IMR-90 (cell line): ENCODE data around the gene NXPH4. TPM values are rescaled to one million over a fixed set of nuclear protein-coding genes. Genes with fewer than 3 reads are reported as not detected.

Experiments
- ATAC-seq: fragments of 200-7000 bp; cut with Tn5 transposase; 2 replicates; pipeline ENCODE4 v1.9.1; 2020; ENCODE audit warnings: low read depth, mild to moderate bottlenecking, moderate library complexity
- BruUV-seq: library from RNA; stranded (reverse); fragments of 400-500 nt; replicated peaks from 2 replicates; lab custom pipeline; 2021; lab: Mats Ljungman, UMichigan
- CTCF ChIA-PET: fragments of 300-600 bp; formaldehyde crosslinking; extraction: SDS; loops from one replicate; lab custom pipeline; 2021; ENCODE audit warnings: antibody characterized with exemption; lab: Yijun Ruan, JAX
- POLR2A ChIA-PET: fragments of 300-600 bp; sonication (Branson Sonifier 250); formaldehyde crosslinking; loops from one replicate; lab custom pipeline; 2022; ENCODE audit warnings: antibody characterized with exemption; ENCODE audit not compliant: unreplicated experiment; lab: Charles Lee
- DNase-seq: peaks from one replicate; pipeline ENCODE4 v3.0.0; 2013
- H2AFZ ChIP-seq: replicated peaks from 2 replicates; pipeline ENCODE3; 2013; ENCODE audit warnings: low read length, mild to moderate bottlenecking; ENCODE audit not compliant: poor library complexity
- H2AK5ac ChIP-seq: 2 replicates; pipeline ENCODE4 v1.6.1; 2013; ENCODE audit warnings: low read depth, low read length, inconsistent platforms
- H2AK9ac ChIP-seq: replicated peaks from 2 replicates; pipeline ENCODE3; 2013; ENCODE audit warnings: mild to moderate bottlenecking, low read depth, low read length, moderate library complexity; ENCODE audit not compliant: poor library complexity
- H2BK120ac ChIP-seq: 2 replicates; pipeline ENCODE4 v1.6.1; 2013; ENCODE audit warnings: low read depth, low read length, inconsistent platforms
- H2BK15ac ChIP-seq: 3 replicates; pipeline ENCODE4 v1.6.1; 2013; ENCODE audit warnings: low read depth, low read length, inconsistent platforms
- H2BK20ac ChIP-seq: 2 replicates; pipeline ENCODE4 v1.6.1; 2013; ENCODE audit warnings: low read depth, mild to moderate bottlenecking, inconsistent platforms, low read length, moderate library complexity
- H2BK5ac ChIP-seq: 2 replicates; pipeline ENCODE4 v1.6.1; 2013; ENCODE audit warnings: mild to moderate bottlenecking, low read depth, low read length, inconsistent platforms; ENCODE audit not compliant: poor library complexity, severe bottlenecking
- H3K14ac ChIP-seq: replicated peaks from 2 replicates; pipeline ENCODE4 v1.6.1; 2013; ENCODE audit warnings: low read depth, low read length, inconsistent platforms
- H3K18ac ChIP-seq: 2 replicates; pipeline ENCODE4 v1.6.1; 2013; ENCODE audit warnings: low read depth, low read length, control low read depth
- H3K23ac ChIP-seq: 2 replicates; pipeline ENCODE4 v1.6.1; 2013; ENCODE audit warnings: low read depth, low read length, inconsistent platforms
- H3K27ac ChIP-seq: 2 replicates; pipeline ENCODE4 v1.5.1; 2013; ENCODE audit warnings: mild to moderate bottlenecking, control low read depth, low read length; ENCODE audit not compliant: insufficient read depth
- H3K27me3 ChIP-seq: 2 replicates; pipeline ENCODE4 v1.6.1; 2013; ENCODE audit warnings: low read length; ENCODE audit not compliant: control insufficient read depth, insufficient read depth
- H3K36me3 ChIP-seq: 2 replicates; pipeline ENCODE4 v1.6.1; 2013; ENCODE audit warnings: low read length, mixed read lengths; ENCODE audit not compliant: control insufficient read depth, insufficient read depth
- H3K4ac ChIP-seq: 2 replicates; pipeline ENCODE4 v1.6.1; 2013; ENCODE audit warnings: low read depth, low read length, inconsistent platforms
- H3K4me1 ChIP-seq: 2 replicates; pipeline ENCODE4 v1.6.1; 2013; ENCODE audit warnings: low read length, mixed read lengths; ENCODE audit not compliant: control insufficient read depth, insufficient read depth
- H3K4me2 ChIP-seq: 2 replicates; pipeline ENCODE4 v1.6.1; 2013; ENCODE audit warnings: low read depth, mild to moderate bottlenecking, control low read depth, low read length, moderate library complexity
- H3K4me3 ChIP-seq: 2 replicates; pipeline ENCODE4 v1.5.1; 2013; ENCODE audit warnings: low read depth, mild to moderate bottlenecking, control low read depth, low read length, moderate library complexity; ENCODE audit not compliant: insufficient read depth
- H3K56ac ChIP-seq: 2 replicates; pipeline ENCODE4 v1.6.1; 2013; ENCODE audit warnings: low read length, inconsistent platforms; ENCODE audit not compliant: insufficient read depth; ENCODE audit errors: extremely low read depth
- H3K79me1 ChIP-seq, 2 experiments: 2 replicates each; pipeline ENCODE4 v1.6.1; 2013; ENCODE audit warnings: low read length in 2 of 2, inconsistent platforms in 1 of 2, low read depth in 1 of 2
- H3K9ac ChIP-seq: 2 replicates; pipeline ENCODE4 v1.6.1; 2013; ENCODE audit warnings: low read depth, low read length, control low read depth
- H3K9me1 ChIP-seq: 2 replicates; pipeline ENCODE4 v1.6.1; 2013; ENCODE audit warnings: low read length, inconsistent platforms; ENCODE audit not compliant: insufficient read depth
- H3K9me3 ChIP-seq: 2 replicates; pipeline ENCODE4 v1.6.1; 2013; ENCODE audit warnings: low read length; ENCODE audit not compliant: control insufficient read depth, insufficient read depth
- H4K20me1 ChIP-seq: 2 replicates; pipeline ENCODE4 v1.6.1; 2013; ENCODE audit warnings: low read length, inconsistent platforms; ENCODE audit not compliant: insufficient read depth
- H4K5ac ChIP-seq: 2 replicates; pipeline ENCODE4 v1.6.1; 2013; ENCODE audit warnings: mild to moderate bottlenecking, low read depth, low read length, control low read depth
- H4K8ac ChIP-seq, 2 experiments: 2 replicates each; pipeline ENCODE4 v1.6.1; 2013; ENCODE audit warnings: low read depth in 2 of 2, low read length in 2 of 2, control low read depth in 1 of 2, inconsistent platforms in 1 of 2
- H4K91ac ChIP-seq: 2 replicates; pipeline ENCODE4 v1.6.1; 2013; ENCODE audit warnings: low read depth, low read length, inconsistent platforms; ENCODE audit not compliant: insufficient read depth
- RAD21 ChIP-seq: IDR thresholded peaks from 2 replicates; pipeline ENCODE4 v1.6.1; 2012; ENCODE audit warnings: low read length, improper control_type of control experiment
- RCOR1 ChIP-seq: IDR thresholded peaks from 2 replicates; pipeline ENCODE4 v1.6.1; 2012; ENCODE audit warnings: mild to moderate bottlenecking, low read length, improper control_type of control experiment; ENCODE audit not compliant: insufficient replicate concordance
- SMC3 ChIP-seq: fragments of 150-350 bp; IDR thresholded peaks from 2 replicates; pipeline ENCODE4 v1.6.1; 2016; ENCODE audit warnings: low read depth, mild to moderate bottlenecking, antibody characterized with exemption, low read length, moderate library complexity
- USF2 ChIP-seq: fragments of 150-350 bp; IDR thresholded peaks from 2 replicates; pipeline ENCODE4 v1.6.1; 2017; ENCODE audit warnings: mild to moderate bottlenecking, antibody characterized with exemption, low read length, low read depth
- WGBS, 2 experiments: methylation state at CpG; one replicate each; pipeline versions ENCODE4 v1.1.5 to v1.1.7; 2013; ENCODE audit warnings: missing lambda C conversion rate in 2 of 2; ENCODE audit not compliant: insufficient read length in 1 of 2; ENCODE audit errors: extremely low coverage in 2 of 2; 5-methylcytosine and 5-hydroxymethylcytosine counted together
- dilution Hi-C: fragments of 300-500 bp; cut with HindIII; formaldehyde crosslinking; loops from one replicate; pipeline ENCODE4 v1.14.3; 2018; ENCODE audit warnings: low sequenced_read_pairs; ENCODE audit not compliant: unreplicated experiment
- in situ Hi-C: fragments of 300-500 bp; cut with MboI; formaldehyde crosslinking; loops from 3 replicates; pipeline ENCODE4 v1.14.3; 2019; ENCODE audit warnings: low sequenced_read_pairs, inconsistent platforms, mixed read lengths
- intact Hi-C: fragments of 100-400 bp; cut with micrococcal nuclease; formaldehyde crosslinking; loops from 2 replicates; pipeline ENCODE4 v1.10.0; 2022
- polyA plus RNA-seq, 3 experiments: library from polyadenylated mRNA; depleted of rRNA; stranded (reverse); fragments of >200 nt; gene quantifications; 2 replicates each; pipeline ENCODE4 v1.2.3, GENCODE V29; 2012; ENCODE audit warnings: low replicate concordance in 1 of 3
- total RNA-seq: library from RNA; depleted of rRNA; stranded (reverse); fragments of >200 nt; gene quantifications from 2 replicates; pipeline ENCODE4 v1.2.3, GENCODE V29; 2012
- TF ChIP-seq, protein P1 (sequence below): fragments of 150-350 bp; IDR thresholded peaks from 2 replicates; pipeline ENCODE4 v1.6.1; 2016; ENCODE audit warnings: low read depth, mild to moderate bottlenecking, low read length, moderate library complexity, borderline replicate concordance
- TF ChIP-seq, protein P2 (sequence below): conservative IDR thresholded peaks from 2 replicates; pipeline ENCODE4 v1.5.1; 2012; ENCODE audit warnings: mild to moderate bottlenecking, low read depth, low read length, improper control_type of control experiment

NXPH4 gene
- total and polyA plus RNA-seq, 2 of the 4 experiments (the other 2 are of a cell fraction): 0.36 to 3.8 TPM

- Histone ChIP-seq H2AK5ac (0 out of 2 replicates have a peak overlapping the region, but pooled peaks have one; percentile 43), H3K18ac (no peak overlapping the region), H3K27ac (no peak overlapping the region), H3K27me3 (no peaks in the 10 kb centered on the region), H3K4me2 (no peak overlapping the region), H3K4me3 (no peak overlapping the region), H4K8ac (no peak overlapping the region), H3K9me1 (no peaks in the 10 kb centered on the region), H3K23ac (no peak overlapping the region), H2AK9ac (peak overlapping the region; percentile 5), H3K9me3 (no peaks in the 10 kb centered on the region), H3K9ac (no peak overlapping the region), H3K4ac (no peak overlapping the region), H2AFZ (peak overlapping the region; percentile 51), H2BK20ac (no peak overlapping the region), H3K36me3 (peaks cover 93% of the 10 kb centered on the region), H2BK15ac (no peak overlapping the region), H4K5ac (no peak overlapping the region), H3K79me1 (peaks cover 8 to 43% of the 10 kb centered on the region in 2 experiments), H3K14ac (no peak overlapping the region), H2BK5ac (no peak overlapping the region), H3K4me1 (no peaks in the 10 kb centered on the region), H2BK120ac (no peak overlapping the region), H4K91ac (no peak overlapping the region), H4K20me1 (peaks cover 32% of the 10 kb centered on the region), H3K56ac (no peak overlapping the region)
- BruUV-seq: no TSS peak
- CTCF ChIA-PET: interaction anchor here (0.7 to 0.9 kb wide), 2 partner anchors 62 to 587 kb away, joined by 3 read pairs; no protein-coding TSS in a partner anchor
- dilution Hi-C loops (no loop called here), intact Hi-C loops (loop anchor here (1.0 to 2.0 kb wide), 2 partner anchors 58 to 114 kb away; no protein-coding TSS in a partner anchor), in situ Hi-C loops (no loop called here)
- ATAC-seq (peak; percentile 89), DNase-seq (peak; percentile 59)
- TF ChIP-seq, protein P1, sequence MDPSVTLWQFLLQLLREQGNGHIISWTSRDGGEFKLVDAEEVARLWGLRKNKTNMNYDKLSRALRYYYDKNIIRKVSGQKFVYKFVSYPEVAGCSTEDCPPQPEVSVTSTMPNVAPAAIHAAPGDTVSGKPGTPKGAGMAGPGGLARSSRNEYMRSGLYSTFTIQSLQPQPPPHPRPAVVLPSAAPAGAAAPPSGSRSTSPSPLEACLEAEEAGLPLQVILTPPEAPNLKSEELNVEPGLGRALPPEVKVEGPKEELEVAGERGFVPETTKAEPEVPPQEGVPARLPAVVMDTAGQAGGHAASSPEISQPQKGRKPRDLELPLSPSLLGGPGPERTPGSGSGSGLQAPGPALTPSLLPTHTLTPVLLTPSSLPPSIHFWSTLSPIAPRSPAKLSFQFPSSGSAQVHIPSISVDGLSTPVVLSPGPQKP: no peak
- TF ChIP-seq SMC3: peak; percentile 67
- no peak for TF ChIP-seq RCOR1
- TF ChIP-seq, protein P2, sequence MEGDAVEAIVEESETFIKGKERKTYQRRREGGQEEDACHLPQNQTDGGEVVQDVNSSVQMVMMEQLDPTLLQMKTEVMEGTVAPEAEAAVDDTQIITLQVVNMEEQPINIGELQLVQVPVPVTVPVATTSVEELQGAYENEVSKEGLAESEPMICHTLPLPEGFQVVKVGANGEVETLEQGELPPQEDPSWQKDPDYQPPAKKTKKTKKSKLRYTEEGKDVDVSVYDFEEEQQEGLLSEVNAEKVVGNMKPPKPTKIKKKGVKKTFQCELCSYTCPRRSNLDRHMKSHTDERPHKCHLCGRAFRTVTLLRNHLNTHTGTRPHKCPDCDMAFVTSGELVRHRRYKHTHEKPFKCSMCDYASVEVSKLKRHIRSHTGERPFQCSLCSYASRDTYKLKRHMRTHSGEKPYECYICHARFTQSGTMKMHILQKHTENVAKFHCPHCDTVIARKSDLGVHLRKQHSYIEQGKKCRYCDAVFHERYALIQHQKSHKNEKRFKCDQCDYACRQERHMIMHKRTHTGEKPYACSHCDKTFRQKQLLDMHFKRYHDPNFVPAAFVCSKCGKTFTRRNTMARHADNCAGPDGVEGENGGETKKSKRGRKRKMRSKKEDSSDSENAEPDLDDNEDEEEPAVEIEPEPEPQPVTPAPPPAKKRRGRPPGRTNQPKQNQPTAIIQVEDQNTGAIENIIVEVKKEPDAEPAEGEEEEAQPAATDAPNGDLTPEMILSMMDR: peak; percentile 78
- TF ChIP-seq RAD21: peak; percentile 81
- TF ChIP-seq USF2: 0 out of 2 replicates have a peak, but pooled peaks have one; percentile 6
- no CpG with 5 or more reads among the region's 13 CpGs for WGBS, 2 experiments
- POLR2A ChIA-PET: no interaction called here
These were observed 33.5 kb upstream of the NXPH4 start for GRCh38 chr12:57182918-57183575.
